K562 (cell line): ENCODE results near the gene APOM. TPM values are rescaled to one million over a fixed set of nuclear protein-coding genes. Genes with fewer than 3 reads are reported as not detected.
A peak's percentile ranks its signal among the peaks of the same experiment; 100 is the strongest.

Experiments
- ATAC-seq: fragments of 200-7000 bp; cut with Tn5 transposase; 3 replicates; pipeline ENCODE4 v1.9.1; 2020; ENCODE audit warnings: moderate library complexity
- BruUV-seq: library from RNA; stranded (reverse); fragments of 400-500 nt; replicated peaks from 2 replicates; lab custom pipeline; 2021; lab: Mats Ljungman, UMichigan
- CTCF ChIA-PET: fragments of 300-600 bp; formaldehyde crosslinking; extraction: SDS; loops from one replicate; lab custom pipeline; 2021; ENCODE audit warnings: low intra/inter-chr PET ratio; lab: Yijun Ruan, JAX
- POLR2A ChIA-PET: fragments of 300-600, 350-650 bp; sonication (Branson Sonifier 250); formaldehyde crosslinking; extraction: SDS; loops from one replicate; lab custom pipeline; 2021; ENCODE audit warnings: antibody characterized with exemption, inconsistent platforms; lab: Yijun Ruan, JAX
- DNase-seq, 4 experiments: peaks; one replicate each; pipeline versions ENCODE4 v3.0.0 to v3.0.0-alpha.2; 2011 to 2018; ENCODE audit warnings: low spot score in 3 of 4, mixed read lengths in 3 of 4; ENCODE audit errors: extremely low read depth in 1 of 4
- FAIRE-seq: peaks from 2 replicates; lab custom pipeline; 2011; peaks lifted over from hg19 to GRCh38; lab: Jason Lieb, UNC
- H2AFZ ChIP-seq: 2 replicates; pipeline ENCODE4 v1.6.0; 2011; ENCODE audit warnings: low read depth, low read length, control low read depth, inconsistent platforms
- H3K27ac ChIP-seq: fragments of 200-600 bp; 3 replicates; pipeline ENCODE4 v1.8.0; 2011; ENCODE audit warnings: low read depth, mild to moderate bottlenecking, control low read depth, inconsistent platforms, low read length, moderate library complexity, mixed read lengths; ENCODE audit errors: extremely low read depth
- H3K27me3 ChIP-seq, 2 experiments: fragments of 300-600 bp in 1 of 2; 2 replicates in 1 of 2; 3 replicates in 1 of 2; pipeline versions ENCODE4 v1.6.0 to v1.8.0; 2011; ENCODE audit warnings: inconsistent platforms in 2 of 2, low read length in 2 of 2, mild to moderate bottlenecking in 1 of 2, mixed read lengths in 1 of 2, moderate library complexity in 1 of 2; ENCODE audit not compliant: control insufficient read depth in 2 of 2, insufficient read depth in 2 of 2
- H3K36me3 ChIP-seq: fragments of 300-600 bp; 3 replicates; pipeline ENCODE4 v1.8.0; 2011; ENCODE audit warnings: mild to moderate bottlenecking, low read length, inconsistent platforms; ENCODE audit not compliant: control insufficient read depth, insufficient read depth
- H3K4me1 ChIP-seq, 2 experiments: fragments of 200-600 bp in 1 of 2; replicated peaks in 1 of 2; 2 replicates in 1 of 2; 3 replicates in 1 of 2; pipeline versions ENCODE4 v1.5.1 to v1.8.0; 2011; ENCODE audit warnings: inconsistent platforms in 2 of 2, low read length in 2 of 2, mild to moderate bottlenecking in 1 of 2, mixed read lengths in 1 of 2, moderate library complexity in 1 of 2; ENCODE audit not compliant: control insufficient read depth in 2 of 2, insufficient read depth in 2 of 2
- H3K4me2 ChIP-seq: 2 replicates; pipeline ENCODE4 v1.6.1; 2011; ENCODE audit warnings: low read length, control low read depth, inconsistent platforms, mixed read lengths; ENCODE audit not compliant: insufficient read depth
- H3K4me3 ChIP-seq: fragments of 200-600 bp; sonication (generic), shearing (Covaris generic); 2 replicates; pipeline ENCODE4 v1.5.1; 2016; ENCODE audit warnings: control low read depth, inconsistent platforms
- H3K79me2 ChIP-seq: fragments of 200-600 bp; 3 replicates; pipeline ENCODE4 v1.8.0; 2011; ENCODE audit warnings: low read length, inconsistent platforms; ENCODE audit not compliant: control insufficient read depth, insufficient read depth
- H3K9ac ChIP-seq, 2 experiments: 2 replicates each; pipeline versions ENCODE4 v1.6.0 to v1.6.1; 2011; ENCODE audit warnings: low read depth in 2 of 2, low read length in 2 of 2, control low read depth in 1 of 2, inconsistent platforms in 1 of 2, mild to moderate bottlenecking in 1 of 2, mixed read lengths in 1 of 2; ENCODE audit not compliant: insufficient read depth in 1 of 2
- H3K9me1 ChIP-seq: one replicate; pipeline ENCODE4 v1.6.0; 2011; ENCODE audit warnings: inconsistent platforms, mild to moderate bottlenecking, low read length, moderate library complexity; ENCODE audit not compliant: control insufficient read depth, insufficient read depth
- H3K9me3 ChIP-seq: replicated peaks from 2 replicates; pipeline ENCODE4 v1.5.1; 2011; ENCODE audit warnings: low read depth, low read length, inconsistent platforms; ENCODE audit not compliant: control insufficient read depth, insufficient read depth
- H4K20me1 ChIP-seq: replicated peaks from 2 replicates; pipeline ENCODE4 v1.6.1; 2011; ENCODE audit warnings: low read length, inconsistent platforms, mixed read lengths; ENCODE audit not compliant: control insufficient read depth, insufficient read depth
- DEAF1 ChIP-seq: fragments of 450-650 bp; formaldehyde crosslinking; IDR thresholded peaks from 2 replicates; pipeline ENCODE4 v1.4.0; 2020; ENCODE audit warnings: mild to moderate bottlenecking, moderate library complexity
- E4F1 ChIP-seq: fragments of 250-450 bp; sonication (Bioruptor Pico); IDR thresholded peaks from 2 replicates; pipeline ENCODE4 v1.5.0; 2021; ENCODE audit warnings: mild to moderate bottlenecking, borderline replicate concordance
- EZH2 ChIP-seq: IDR thresholded peaks from 2 replicates; pipeline ENCODE4 v1.6.1; 2012; ENCODE audit warnings: low read depth, mild to moderate bottlenecking, inconsistent platforms, low read length, borderline replicate concordance
- MITF ChIP-seq: IDR thresholded peaks from 2 replicates; pipeline ENCODE4 v1.6.1; 2014; ENCODE audit warnings: antibody characterized with exemption
- NKRF ChIP-seq: fragments of 450-650 bp; IDR thresholded peaks from 2 replicates; pipeline ENCODE4 v1.6.1; 2016; ENCODE audit warnings: borderline replicate concordance
- PTBP1 ChIP-seq: fragments of 200-400 bp; formaldehyde crosslinking; IDR thresholded peaks from 2 replicates; pipeline ENCODE4 v1.6.1; 2017; ENCODE audit warnings: low read depth, low read length
- YY1 ChIP-seq, 3 experiments: IDR thresholded peaks; 2 replicates each; pipeline ENCODE4 v1.6.1; 2011; ENCODE audit warnings: low read length in 2 of 3, mild to moderate bottlenecking in 2 of 3, moderate library complexity in 2 of 3, borderline replicate concordance in 1 of 3, control low read depth in 1 of 3, low read depth in 1 of 3; ENCODE audit not compliant: insufficient read depth in 3 of 3, insufficient replicate concordance in 2 of 3, control insufficient read depth in 1 of 3, insufficient read length in 1 of 3; ENCODE audit errors: extremely low read depth in 1 of 3
- ZNF175 ChIP-seq: fragments of 200-800 bp; sonication (Bioruptor generic); IDR thresholded peaks from 2 replicates; pipeline ENCODE4 v1.6.1; 2016; ENCODE audit warnings: low read depth, mild to moderate bottlenecking, missing genetic modification characterization, missing compliant biosample characterization
- WGBS: fragments of 100-300 bp; shearing (Covaris generic); methylation state at CpG from one replicate; pipeline ENCODE4 v1.1.6; 2016; ENCODE audit warnings: low coverage, mixed read lengths; ENCODE audit not compliant: insufficient coverage; ENCODE audit errors: missing lambda C conversion rate; 5-methylcytosine and 5-hydroxymethylcytosine counted together
- in situ Hi-C: fragments of 300-500 bp; cut with MboI; formaldehyde crosslinking; loops from 4 replicates; pipeline ENCODE4 v1.15.0; 2018; ENCODE audit warnings: inconsistent platforms, mixed read lengths
- intact Hi-C: fragments of 100-400 bp; cut with micrococcal nuclease; formaldehyde crosslinking; loops from 2 replicates; pipeline ENCODE4 v1.14.2; 2022
- polyA plus RNA-seq, 8 experiments: library from polyadenylated mRNA; depleted of rRNA in 4 of 8; stranded (reverse) in 5 of 8; unstranded in 3 of 8; fragments of >200 nt; fragmentation: Nextera tagmentation in 2 of 8; fragmentation: Illumina TruSeq in 1 of 8; extraction: Ambion mirVana in 2 of 8; extraction: Trizol in 1 of 8; gene quantifications; 2 replicates each; pipeline versions ENCODE4 v1.2.1 to v1.2.3, GENCODE V29; 2011 to 2014; ENCODE audit warnings: inconsistent platforms in 1 of 8, missing spikeins in 1 of 8
- total RNA-seq, 7 experiments: library from RNA; depleted of rRNA in 6 of 7; stranded (reverse); fragments of >200 nt in 6 of 7; fragmentation: Illumina TruSeq in 2 of 7; extraction: Trizol in 2 of 7; gene quantifications; 2 replicates each; pipeline versions ENCODE4 v1.2.1 to v1.2.3, GENCODE V29; 2011 to 2021; ENCODE audit warnings: low replicate concordance in 1 of 7

APOM gene
- total and polyA plus RNA-seq, 9 of the 15 experiments (the other 6 are each of a cell fraction or from before 2014, with no cell fraction given) = 5.7 to 24.3 (median 10.4) TPM

GRCh38 chr6:31658158-31658688, 2.5 kb downstream of the APOM start:
- no peaks in the 10 kb centered on the region for H3K27me3 ChIP-seq
- H3K27ac ChIP-seq = peak overlapping the region; percentile 80; the same call in 2 of the 3 replicates
- ChIA-PET CTCF (no interaction called here), POLR2A (interaction anchor here (0.6 to 9.8 kb wide), 17 partner anchors 11 to 245 kb away, joined by 3 to 182 read pairs (median 3); partner anchors contain the start of genes CLIC1, DDAH2, LSM2 and LY6G5B)
- WGBS = 56% methylated on average over 4 of the region's 4 CpGs
- H3K79me2 ChIP-seq = peaks cover 81% of the 10 kb centered on the region
- H4K20me1 ChIP-seq = peaks cover 8% of the 10 kb centered on the region; the same call in 1 of the 2 replicates
- H3K4me1 ChIP-seq = peaks cover 45 to 61% of the 10 kb centered on the region in 2 experiments
- H3K4me2 ChIP-seq = peak overlapping the region; percentile 54
- no peaks in the 10 kb centered on the region for H3K9me1 ChIP-seq
- ATAC-seq (0 out of 3 replicates have a peak, but pooled peaks have one; percentile 2), DNase-seq (no peak), FAIRE-seq (no peak)
- H3K9me3 ChIP-seq = no peaks in the 10 kb centered on the region
- H3K36me3 ChIP-seq = peaks cover 56% of the 10 kb centered on the region
- in situ Hi-C loops = no loop called here
- BruUV-seq = no TSS peak
- peak overlapping the region; percentile 52 for H3K4me3 ChIP-seq
- H2AFZ ChIP-seq = no peak overlapping the region
- H3K9ac ChIP-seq = peak overlapping the region; percentile 80 to 89
- intact Hi-C loops = no loop called here
- TF ChIP-seq DEAF1 (CRISPR knock-in tag) = no peak
- no peak for TF ChIP-seq ZNF175
- TF ChIP-seq E4F1 (CRISPR knock-in tag) = no peak
- 0 out of 2 replicates have a peak, but pooled peaks have one; percentile 17 for TF ChIP-seq PTBP1
- TF ChIP-seq YY1 (IDR thresholded peaks at IDR 0.05; ENCODE audit: borderline replicate concordance in 1 of 3, control insufficient read depth in 1 of 3, extremely low read depth in 1 of 3, insufficient read depth in 3 of 3, insufficient read length in 1 of 3, insufficient replicate concordance in 2 of 3, low read depth in 1 of 3, low read length in 2 of 3) = no peak
- no peak for TF ChIP-seq NKRF
- no peak for TF ChIP-seq EZH2
- TF ChIP-seq MITF = 0 out of 2 replicates have a peak, but pooled peaks have one; percentile 34
